ENCODE data around the gene TRPM7. TPM values are rescaled to one million over a fixed set of nuclear protein-coding genes. Genes with fewer than 3 reads are reported as not detected.

Gene TRPM7
- total RNA-seq, 1 experiment from 2014 or later: 35.1 TPM

- peaks cover 15 to 29% of the 10 kb centered on the region in 2 experiments for H3K4me1 Mint-ChIP-seq
- TF ChIP-seq CTCF (conservative IDR thresholded peaks at IDR 0.05): no peak
Measured at GRCh38 chr15:50685976-50686468, 575 bp downstream of the TRPM7 start.

More at GRCh38 chr15:50685976-50686468, 575 bp downstream of the TRPM7 start:
- no peak overlapping the region for H4K5ac ChIP-seq (ENCODE audit: insufficient read length, low read depth, low read length)
- H2BK12ac ChIP-seq (ENCODE audit: insufficient read length, low read depth, low read length): no peak overlapping the region
- WGBS (ENCODE audit: extremely low coverage, insufficient read length, low lambda C conversion rate): no CpG with 5 or more reads among the region's 30 CpGs
- Mint-ChIP-seq H3K27ac (peak overlapping the region; percentile 98 to 99 (median 98)), H3K4me3 (peak overlapping the region; percentile 99), H3K36me3 (ENCODE audit: insufficient read depth in 1 of 3, low read depth in 3 of 3) (peaks cover 1 to 23% (median 19%) of the 10 kb centered on the region in 3 experiments; a peak in 6 of 7 replicates), H3K27me3 (ENCODE audit: low read depth) (no peaks in the 10 kb centered on the region; the same call in 1 of the 2 replicates), H3K9me3 (no peaks in the 10 kb centered on the region)
- H3K14ac ChIP-seq (ENCODE audit: insufficient read depth, low read length): peak overlapping the region; percentile 89
- peak overlapping the region; percentile 95 for H3K4me2 ChIP-seq (ENCODE audit: insufficient read depth, insufficient read length, low read length)
- H3K79me1 ChIP-seq (ENCODE audit: insufficient read depth, low read depth, low read length, poor library complexity, severe bottlenecking): peaks cover 9% of the 10 kb centered on the region
- DNase-seq: peak; percentile 65
- peak overlapping the region; percentile 83 for H3K9ac ChIP-seq (ENCODE audit: extremely low read depth, insufficient read length, low read length)
- no peak overlapping the region for H3K4ac ChIP-seq (ENCODE audit: low read depth, low read length)
- H3K56ac ChIP-seq (ENCODE audit: insufficient read length, low read depth, low read length): no peak overlapping the region
- no peak overlapping the region for H2BK15ac ChIP-seq (ENCODE audit: low read depth, low read length)
- no peak overlapping the region for H2BK20ac ChIP-seq (ENCODE audit: low read depth, low read length, poor library complexity, severe bottlenecking)
- H4K91ac ChIP-seq (ENCODE audit: insufficient read length, low read depth, low read length): no peak overlapping the region
- H3K23me2 ChIP-seq (ENCODE audit: insufficient read length, low read depth, low read length, poor library complexity, severe bottlenecking): peaks cover 11% of the 10 kb centered on the region
- H3K27ac ChIP-seq (ENCODE audit: insufficient read length, low read depth, low read length): no peak overlapping the region
- no peak overlapping the region for H2AFZ ChIP-seq (ENCODE audit: low read length)
- no peak overlapping the region for H2BK120ac ChIP-seq (ENCODE audit: low read depth, low read length, poor library complexity, severe bottlenecking)
- no peak overlapping the region for H3T11ph ChIP-seq (ENCODE audit: low read length)
- H3K23ac ChIP-seq (ENCODE audit: insufficient read length, low read depth, low read length): no peak overlapping the region
- H3K27me3 ChIP-seq (ENCODE audit: insufficient read depth, low read length): no peaks in the 10 kb centered on the region
- no peak overlapping the region for H2BK5ac ChIP-seq (ENCODE audit: insufficient read length, low read length)
- H3K9me3 ChIP-seq (ENCODE audit: control insufficient read depth, low read depth, low read length): no peaks in the 10 kb centered on the region
- H4K20me1 ChIP-seq (ENCODE audit: control insufficient read depth, insufficient read depth, insufficient read length): no peaks in the 10 kb centered on the region
- no peak overlapping the region for H2AK5ac ChIP-seq (ENCODE audit: insufficient read length, low read length)
- peaks cover 17% of the 10 kb centered on the region; the same call in 1 of the 2 replicates for H3K79me2 ChIP-seq (ENCODE audit: insufficient read depth, low read length)
- peak overlapping the region; percentile 92 for H3K18ac ChIP-seq (ENCODE audit: insufficient read length, low read depth, low read length)
- no peaks in the 10 kb centered on the region for H3K4me1 ChIP-seq (ENCODE audit: insufficient read depth, low read length)
- H4K8ac ChIP-seq (replicated peaks; ENCODE audit: insufficient read length, low read depth, low read length): no peak overlapping the region
